ENCODE results near the gene CCDC88B.

GRCh38 chr11:64314146-64314804 is 25.7 kb upstream of the CCDC88B start:
- TF ChIP-seq, protein P1, sequence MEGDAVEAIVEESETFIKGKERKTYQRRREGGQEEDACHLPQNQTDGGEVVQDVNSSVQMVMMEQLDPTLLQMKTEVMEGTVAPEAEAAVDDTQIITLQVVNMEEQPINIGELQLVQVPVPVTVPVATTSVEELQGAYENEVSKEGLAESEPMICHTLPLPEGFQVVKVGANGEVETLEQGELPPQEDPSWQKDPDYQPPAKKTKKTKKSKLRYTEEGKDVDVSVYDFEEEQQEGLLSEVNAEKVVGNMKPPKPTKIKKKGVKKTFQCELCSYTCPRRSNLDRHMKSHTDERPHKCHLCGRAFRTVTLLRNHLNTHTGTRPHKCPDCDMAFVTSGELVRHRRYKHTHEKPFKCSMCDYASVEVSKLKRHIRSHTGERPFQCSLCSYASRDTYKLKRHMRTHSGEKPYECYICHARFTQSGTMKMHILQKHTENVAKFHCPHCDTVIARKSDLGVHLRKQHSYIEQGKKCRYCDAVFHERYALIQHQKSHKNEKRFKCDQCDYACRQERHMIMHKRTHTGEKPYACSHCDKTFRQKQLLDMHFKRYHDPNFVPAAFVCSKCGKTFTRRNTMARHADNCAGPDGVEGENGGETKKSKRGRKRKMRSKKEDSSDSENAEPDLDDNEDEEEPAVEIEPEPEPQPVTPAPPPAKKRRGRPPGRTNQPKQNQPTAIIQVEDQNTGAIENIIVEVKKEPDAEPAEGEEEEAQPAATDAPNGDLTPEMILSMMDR (IDR thresholded peaks at IDR 0.05; ENCODE audit: borderline replicate concordance, extremely low read depth, low read length, poor library complexity, severe bottlenecking): no peak
- TF ChIP-seq EZH2 (IDR thresholded peaks at IDR 0.05; ENCODE audit: borderline replicate concordance, low read depth, low read length, severe bottlenecking): no peak

All from DND-41 (cell line).